GM19395 (cell line): ENCODE data around the gene SIGLECL1.

Experiments
- ATAC-seq: cut with Tn5 transposase; IDR thresholded peaks from one replicate; pipeline ENCODE4 v1.9.1; 2021; ENCODE audit warnings: mild to moderate bottlenecking, moderate library complexity; ENCODE audit not compliant: unreplicated experiment

The SIGLECL1 gene

DNA sequence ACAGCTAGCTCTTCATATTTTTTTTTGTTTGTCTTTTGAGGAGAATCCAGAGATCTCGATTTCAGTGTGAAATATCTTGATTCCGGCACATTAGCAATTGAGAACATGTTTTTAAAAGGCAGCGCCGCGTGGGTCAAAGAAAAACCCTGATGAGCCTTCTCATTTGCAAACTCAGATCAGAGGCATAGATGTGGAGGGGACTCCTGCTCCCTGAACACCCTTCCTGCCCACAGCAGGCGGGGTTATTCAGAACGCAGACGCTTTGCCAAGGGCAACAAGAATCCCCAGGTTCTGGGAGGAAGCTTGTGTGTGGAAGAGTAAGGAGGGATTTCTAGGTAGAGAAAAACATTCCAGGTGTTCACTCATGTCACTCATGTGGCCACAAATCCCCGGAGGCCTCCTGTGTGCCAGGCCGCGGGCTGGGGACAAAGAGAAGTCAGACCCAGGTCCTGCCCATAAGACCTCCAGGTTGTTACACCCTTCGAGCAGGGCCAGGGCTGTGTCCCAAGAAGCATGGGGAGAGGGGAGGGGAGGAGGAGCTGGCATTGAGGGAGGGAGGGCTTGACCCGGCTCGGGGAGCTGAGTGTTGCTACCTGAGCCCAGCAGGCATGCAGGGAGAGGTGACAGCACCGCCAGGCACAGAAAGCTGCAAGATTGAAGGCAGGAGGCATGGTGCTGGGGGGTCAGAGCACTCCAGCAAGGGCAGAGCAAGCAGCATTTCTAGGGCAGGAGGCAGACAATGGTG is 44.7 kb downstream of the SIGLECL1 start:
- no peak for ATAC-seq

GRCh38 chr19:51296336-51297093 is 45.6 kb downstream of the SIGLECL1 start:
- no peak for ATAC-seq

DNA sequence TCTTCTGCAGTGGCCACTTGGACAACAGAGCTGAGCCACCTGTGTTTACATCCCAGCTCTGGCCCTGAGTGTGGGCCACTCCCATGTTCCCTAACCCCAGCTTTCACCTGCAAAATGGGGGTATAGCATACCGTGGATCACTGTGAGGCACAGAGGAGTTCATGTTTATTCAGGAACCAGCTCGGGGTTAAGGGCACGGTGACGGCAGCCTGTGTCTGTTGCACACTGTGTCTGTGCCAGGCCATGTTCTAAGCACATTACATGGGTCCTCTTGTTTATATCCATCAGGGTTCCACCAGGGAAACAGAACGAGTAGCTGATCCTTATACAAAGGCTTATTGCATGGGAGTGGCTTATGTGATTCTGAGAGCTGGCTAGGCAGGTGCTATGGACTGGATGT is 46.5 kb downstream of the SIGLECL1 start:
- ATAC-seq: no peak

DNA sequence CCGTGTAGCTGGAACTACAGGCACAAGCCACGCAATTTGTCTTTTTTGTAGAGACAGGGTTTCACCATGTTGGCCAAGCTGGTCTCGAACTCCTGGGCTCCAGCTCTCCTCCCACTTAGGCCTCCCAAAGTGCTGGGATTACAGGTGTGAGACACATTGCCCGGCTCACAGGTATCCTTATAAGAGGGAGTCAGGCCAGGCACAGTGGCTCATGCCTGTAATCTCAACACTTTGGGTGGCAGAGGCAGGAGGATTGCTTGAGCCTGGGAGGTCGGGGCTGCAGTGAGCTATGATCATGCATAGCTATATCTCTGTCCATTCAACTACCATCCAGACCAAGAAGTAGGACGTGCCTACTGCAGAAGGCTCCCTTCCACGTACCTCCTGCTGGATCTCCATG is 50.4 kb downstream of the SIGLECL1 start:
- ATAC-seq: no peak

DNA sequence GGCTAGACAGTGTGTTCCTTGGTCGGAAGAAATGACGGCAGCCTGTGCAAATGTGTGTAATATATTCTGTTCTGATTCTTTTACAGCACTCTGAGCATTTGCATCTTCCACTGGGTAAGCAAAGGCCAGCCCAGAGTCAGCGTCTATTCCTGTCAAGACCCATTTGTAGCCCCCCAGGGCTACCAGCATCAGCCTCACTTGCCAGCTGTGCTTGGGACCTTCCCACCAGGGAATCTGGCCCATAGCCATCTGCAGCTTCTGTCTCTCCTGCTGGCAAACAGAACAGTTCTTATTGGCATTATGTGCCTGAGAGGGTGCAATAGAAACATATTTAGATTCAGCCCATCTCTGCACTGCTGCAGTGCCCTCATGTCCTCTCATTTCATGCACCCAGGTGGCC is 54.6 kb downstream of the SIGLECL1 start:
- ATAC-seq: no peak

- no peak for ATAC-seq
Measured at GRCh38 chr19:51311351-51312257, 60.7 kb downstream of the SIGLECL1 start, which contains the start of gene IGLON5. Gene IGLON5, plus strand, starts transcription at chr19:51311644. Its CDS starts 204 bp downstream, at chr19:51311848.

DNA sequence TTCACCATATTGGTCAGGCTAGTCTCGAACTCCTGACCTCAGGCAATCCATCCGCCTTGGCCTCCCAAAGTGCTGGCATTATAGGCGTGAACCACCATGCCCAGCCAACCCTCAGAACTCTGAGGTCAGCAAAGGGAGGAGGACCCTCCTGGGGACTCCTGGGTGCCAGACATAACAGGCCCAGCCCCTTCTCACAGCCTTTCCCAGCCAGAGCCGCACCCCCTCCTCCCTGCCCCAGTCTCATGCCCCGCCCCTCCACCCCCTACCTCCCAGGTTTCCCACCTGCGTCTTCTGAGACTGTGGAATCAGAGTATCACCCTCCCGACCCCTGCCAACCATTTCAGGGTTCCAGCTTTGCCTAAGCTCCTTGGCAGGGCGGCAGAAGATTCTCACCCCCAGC is 65.8 kb downstream of the SIGLECL1 start:
- no peak for ATAC-seq

GRCh38 chr19:51317376-51317775 is 66.5 kb downstream of the SIGLECL1 start:
- no peak for ATAC-seq

DNA sequence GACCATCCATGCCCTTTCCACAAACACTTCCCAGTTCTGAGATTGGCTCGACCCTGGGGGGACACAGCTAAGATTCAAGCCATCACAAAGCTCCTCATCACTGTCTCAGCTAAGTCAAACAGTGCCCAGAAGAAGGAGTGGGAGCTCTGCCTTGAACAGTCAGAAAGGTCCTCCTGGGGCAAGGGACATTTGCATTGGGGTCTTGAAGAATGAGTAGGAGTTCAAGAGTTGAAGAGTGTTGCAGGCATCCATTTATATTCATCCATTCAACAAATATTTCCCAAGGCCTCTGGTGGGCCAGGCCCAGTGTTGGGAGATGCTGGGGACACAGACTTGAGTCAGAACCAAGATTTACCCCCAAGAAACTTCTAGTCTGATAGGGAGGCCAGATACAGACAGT is 67.1 kb downstream of the SIGLECL1 start:
- ATAC-seq: no peak
